Suprapubic skin (tissue), 3 donors: ENCODE results near the gene ASIC3.
"Not testable (repeated sequence)": the region's sequence is repeated elsewhere in the genome, so short reads cannot be mapped to it uniquely, and the experiment has no call there.

Source experiments
- POLR2AphosphoS5 ChIP-seq, 3 donors: sonication (generic); formaldehyde crosslinking; IDR thresholded peaks; one replicate each; pipeline ENCODE4 v1.6.1; 2017; ENCODE audit warnings: antibody characterized with exemption in 3 of 3
- TF ChIP-seq, protein P1 (sequence below), 2 donors: fragments of 200-600 bp in 1 of 2; fragments of 450-650 bp in 1 of 2; sonication (generic) in 1 of 2; IDR thresholded peaks; one replicate each; pipeline ENCODE4 v1.5.1; 2016 to 2019; ENCODE audit warnings: antibody characterized with exemption in 2 of 2, mild to moderate bottlenecking in 1 of 2, moderate library complexity in 1 of 2

DNA sequence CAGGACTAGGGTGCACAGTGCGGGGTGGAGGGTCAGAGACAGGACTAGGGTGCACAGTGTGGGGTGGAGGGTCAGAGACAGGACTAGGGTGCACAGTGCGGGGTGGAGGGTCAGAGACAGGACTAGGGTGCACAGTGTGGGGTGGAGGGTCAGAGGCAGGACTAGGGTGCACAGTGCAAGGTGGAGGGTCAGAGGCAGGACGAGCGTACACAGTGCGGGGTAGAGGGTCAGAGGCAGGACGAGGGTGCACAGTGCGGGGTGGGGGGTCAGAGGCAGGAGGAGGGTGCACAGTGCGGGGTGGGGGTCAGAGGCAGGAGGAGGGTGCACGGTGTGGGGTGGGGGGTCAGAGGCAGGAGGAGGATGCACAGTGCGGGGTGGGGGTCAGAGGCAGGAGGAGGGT is 4.9 kb upstream of the ASIC3 start:
- TF ChIP-seq, protein P1, sequence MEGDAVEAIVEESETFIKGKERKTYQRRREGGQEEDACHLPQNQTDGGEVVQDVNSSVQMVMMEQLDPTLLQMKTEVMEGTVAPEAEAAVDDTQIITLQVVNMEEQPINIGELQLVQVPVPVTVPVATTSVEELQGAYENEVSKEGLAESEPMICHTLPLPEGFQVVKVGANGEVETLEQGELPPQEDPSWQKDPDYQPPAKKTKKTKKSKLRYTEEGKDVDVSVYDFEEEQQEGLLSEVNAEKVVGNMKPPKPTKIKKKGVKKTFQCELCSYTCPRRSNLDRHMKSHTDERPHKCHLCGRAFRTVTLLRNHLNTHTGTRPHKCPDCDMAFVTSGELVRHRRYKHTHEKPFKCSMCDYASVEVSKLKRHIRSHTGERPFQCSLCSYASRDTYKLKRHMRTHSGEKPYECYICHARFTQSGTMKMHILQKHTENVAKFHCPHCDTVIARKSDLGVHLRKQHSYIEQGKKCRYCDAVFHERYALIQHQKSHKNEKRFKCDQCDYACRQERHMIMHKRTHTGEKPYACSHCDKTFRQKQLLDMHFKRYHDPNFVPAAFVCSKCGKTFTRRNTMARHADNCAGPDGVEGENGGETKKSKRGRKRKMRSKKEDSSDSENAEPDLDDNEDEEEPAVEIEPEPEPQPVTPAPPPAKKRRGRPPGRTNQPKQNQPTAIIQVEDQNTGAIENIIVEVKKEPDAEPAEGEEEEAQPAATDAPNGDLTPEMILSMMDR (IDR thresholded peaks at IDR 0.05), result not testable (repeated sequence)
- not testable (repeated sequence) for TF ChIP-seq POLR2AphosphoS5 (IDR thresholded peaks at IDR 0.05)
